Measurements from ENCODE around the gene CPNE4.

CPNE4 gene

GRCh38 chr3:131535131-131535530, 499.7 kb downstream of the CPNE4 start:
- TF ChIP-seq FOXP2 (optimal IDR thresholded peaks at IDR 0.05; ENCODE audit: borderline replicate concordance, extremely low read depth, extremely low read length, insufficient read depth) (no peak), SIN3A (IDR thresholded peaks at IDR 0.05; ENCODE audit: borderline replicate concordance, insufficient read depth, low read length) (no peak), REST (IDR thresholded peaks at IDR 0.05; ENCODE audit: insufficient read depth in 1 of 2, low read depth in 2 of 2, low read length in 2 of 2) (no peak), TAF1 (IDR thresholded peaks at IDR 0.05; ENCODE audit: borderline replicate concordance, insufficient read depth, low read length) (no peak), POLR2AphosphoS5 (IDR thresholded peaks at IDR 0.05; ENCODE audit: low read depth, low read length) (no peak)

- no peak for TF ChIP-seq REST (IDR thresholded peaks at IDR 0.05; ENCODE audit: insufficient read depth in 1 of 2, low read depth in 2 of 2, low read length in 2 of 2)
- TF ChIP-seq TAF1 (IDR thresholded peaks at IDR 0.05; ENCODE audit: borderline replicate concordance, insufficient read depth, low read length), result no peak
- TF ChIP-seq FOXP2 (optimal IDR thresholded peaks at IDR 0.05; ENCODE audit: borderline replicate concordance, extremely low read depth, extremely low read length, insufficient read depth), result no peak
- no peak for TF ChIP-seq POLR2AphosphoS5 (IDR thresholded peaks at IDR 0.05; ENCODE audit: low read depth, low read length)
- TF ChIP-seq SIN3A (IDR thresholded peaks at IDR 0.05; ENCODE audit: borderline replicate concordance, insufficient read depth, low read length), result no peak
These were observed 502.2 kb downstream of the CPNE4 start for GRCh38 chr3:131532645-131533044.

GRCh38 chr3:131530843-131531242, 504.0 kb downstream of the CPNE4 start:
- TF ChIP-seq FOXP2 (optimal IDR thresholded peaks at IDR 0.05; ENCODE audit: borderline replicate concordance, extremely low read depth, extremely low read length, insufficient read depth) (no peak), TAF1 (IDR thresholded peaks at IDR 0.05; ENCODE audit: borderline replicate concordance, insufficient read depth, low read length) (no peak), REST (IDR thresholded peaks at IDR 0.05; ENCODE audit: insufficient read depth in 1 of 2, low read depth in 2 of 2, low read length in 2 of 2) (no peak), SIN3A (IDR thresholded peaks at IDR 0.05; ENCODE audit: borderline replicate concordance, insufficient read depth, low read length) (no peak), POLR2AphosphoS5 (IDR thresholded peaks at IDR 0.05; ENCODE audit: low read depth, low read length) (no peak)

- TF ChIP-seq REST (IDR thresholded peaks at IDR 0.05; ENCODE audit: insufficient read depth in 1 of 2, low read depth in 2 of 2, low read length in 2 of 2) (no peak), POLR2AphosphoS5 (IDR thresholded peaks at IDR 0.05; ENCODE audit: low read depth, low read length) (no peak)
These were observed 504.4 kb downstream of the CPNE4 start for GRCh38 chr3:131530388-131530787.

- no peak for TF ChIP-seq REST (IDR thresholded peaks at IDR 0.05; ENCODE audit: insufficient read depth in 1 of 2, low read depth in 2 of 2, low read length in 2 of 2)
- no peak for TF ChIP-seq FOXP2 (optimal IDR thresholded peaks at IDR 0.05; ENCODE audit: borderline replicate concordance, extremely low read depth, extremely low read length, insufficient read depth)
- no peak for TF ChIP-seq SIN3A (IDR thresholded peaks at IDR 0.05; ENCODE audit: borderline replicate concordance, insufficient read depth, low read length)
These were observed 507.9 kb downstream of the CPNE4 start for GRCh38 chr3:131526801-131527347.
